H1 (cell line): Measurements from ENCODE around the gene ZNF765. TPM values are rescaled to one million over a fixed set of nuclear protein-coding genes. Genes with fewer than 3 reads are reported as not detected.
A peak's percentile ranks its signal among the peaks of the same experiment; 100 is the strongest.

Experiments
- CTCF ChIA-PET: fragments of 300-600 bp; sonication (Branson Sonifier 250); formaldehyde crosslinking; loops from one replicate; lab custom pipeline; 2021; ENCODE audit not compliant: partially characterized antibody; lab: Charles Lee
- POLR2A ChIA-PET: fragments of 300-600 bp; sonication (Branson Sonifier 250); formaldehyde crosslinking; loops from one replicate; lab custom pipeline; 2021; ENCODE audit warnings: inconsistent platforms; ENCODE audit not compliant: partially characterized antibody; lab: Charles Lee
- DNase-seq, 2 experiments: peaks; one replicate each; pipeline versions ENCODE4 v3.0.0 to v3.0.0-alpha.2; 2010 to 2022; ENCODE audit warnings: low spot score in 2 of 2, low read depth in 1 of 2, mixed read lengths in 1 of 2
- FAIRE-seq: peaks from 2 replicates; lab custom pipeline; 2011; peaks lifted over from hg19 to GRCh38; lab: Jason Lieb, UNC
- H2AFZ ChIP-seq: 2 replicates; pipeline ENCODE4 v1.8.1; 2012; ENCODE audit warnings: low read length, inconsistent platforms
- H2AK5ac ChIP-seq: 2 replicates; pipeline ENCODE4 v1.6.1; 2013; ENCODE audit warnings: low read depth, low read length
- H2BK120ac ChIP-seq: replicated peaks from 2 replicates; pipeline ENCODE3; 2013; ENCODE audit warnings: low read depth, low read length, inconsistent platforms
- H2BK12ac ChIP-seq: 2 replicates; pipeline ENCODE4 v1.6.1; 2013; ENCODE audit warnings: low read depth, low read length
- H2BK15ac ChIP-seq: 2 replicates; pipeline ENCODE4 v1.6.1; 2013; ENCODE audit warnings: low read length
- H2BK20ac ChIP-seq: 2 replicates; pipeline ENCODE4 v1.6.1; 2013; ENCODE audit warnings: low read length
- H2BK5ac ChIP-seq: 2 replicates; pipeline ENCODE4 v1.6.1; 2013; ENCODE audit warnings: low read depth, low read length
- H3K14ac ChIP-seq: 2 replicates; pipeline ENCODE4 v1.6.1; 2013; ENCODE audit warnings: inconsistent platforms; ENCODE audit not compliant: insufficient read length
- H3K18ac ChIP-seq: 2 replicates; pipeline ENCODE4 v1.6.1; 2013; ENCODE audit warnings: low read length; ENCODE audit errors: extremely low read depth
- H3K23ac ChIP-seq: 2 replicates; pipeline ENCODE4 v1.6.1; 2013; ENCODE audit warnings: inconsistent platforms; ENCODE audit not compliant: insufficient read length
- H3K23me2 ChIP-seq: 2 replicates; pipeline ENCODE4 v1.6.1; 2013; ENCODE audit warnings: low read depth, low read length
- H3K27ac ChIP-seq: 2 replicates; pipeline ENCODE4 v1.6.1; 2011; ENCODE audit warnings: low read depth, low read length, inconsistent platforms
- H3K27me3 ChIP-seq, 4 experiments: replicated peaks in 1 of 4; 1 replicate in 1 of 4; 2 replicates in 3 of 4; pipeline versions ENCODE4 v1.6.1 to v1.8.1; 2011 to 2013; ENCODE audit warnings: low read length in 3 of 4, mild to moderate bottlenecking in 3 of 4, inconsistent platforms in 2 of 4, mixed read lengths in 2 of 4, moderate library complexity in 1 of 4; ENCODE audit not compliant: control insufficient read depth in 3 of 4, insufficient read depth in 3 of 4; ENCODE audit errors: extremely low read depth in 1 of 4
- H3K36me3 ChIP-seq, 4 experiments: 2 replicates each; pipeline versions ENCODE4 v1.6.1 to v1.8.1; 2011 to 2013; ENCODE audit warnings: mild to moderate bottlenecking in 4 of 4, low read length in 3 of 4, moderate library complexity in 2 of 4, control low read depth in 1 of 4, inconsistent platforms in 1 of 4; ENCODE audit not compliant: insufficient read depth in 4 of 4, control insufficient read depth in 2 of 4
- H3K4ac ChIP-seq: replicated peaks from 2 replicates; pipeline ENCODE3; 2013; ENCODE audit warnings: low read length, low read depth, mixed read lengths, inconsistent platforms; ENCODE audit not compliant: insufficient read length
- H3K4me1 ChIP-seq, 4 experiments: replicated peaks in 1 of 4; 1 replicate in 1 of 4; 2 replicates in 3 of 4; pipeline versions ENCODE4 v1.6.1 to v1.8.1; 2011 to 2013; ENCODE audit warnings: low read length in 3 of 4, inconsistent platforms in 2 of 4, mixed read lengths in 1 of 4; ENCODE audit not compliant: insufficient read depth in 4 of 4, control insufficient read depth in 3 of 4
- H3K4me2 ChIP-seq, 2 experiments: 2 replicates each; pipeline versions ENCODE4 v1.6.1 to v1.8.1; 2011 to 2013; ENCODE audit warnings: low read depth in 2 of 2, low read length in 2 of 2, control low read depth in 1 of 2, inconsistent platforms in 1 of 2, mild to moderate bottlenecking in 1 of 2; ENCODE audit not compliant: insufficient read depth in 1 of 2
- H3K4me3 ChIP-seq, 4 experiments: fragments of 200-600, 300-600 bp in 1 of 4; sonication (generic), shearing (Covaris generic), sonication (Bioruptor Twin) in 1 of 4; 2 replicates each; pipeline versions ENCODE4 v1.5.1 to v1.8.1; 2011 to 2016; ENCODE audit warnings: low read length in 4 of 4, low read depth in 3 of 4, control low read depth in 2 of 4, inconsistent platforms in 2 of 4, mild to moderate bottlenecking in 2 of 4, mixed read lengths in 1 of 4, moderate library complexity in 1 of 4; ENCODE audit not compliant: insufficient read depth in 2 of 4; ENCODE audit errors: extremely low read depth in 1 of 4
- H3K56ac ChIP-seq: replicated peaks from 2 replicates; pipeline ENCODE3; 2013; ENCODE audit warnings: low read depth, mild to moderate bottlenecking, mixed read lengths, low read length, inconsistent platforms; ENCODE audit not compliant: insufficient read length
- H3K79me1 ChIP-seq: 2 replicates; pipeline ENCODE4 v1.6.1; 2013; ENCODE audit warnings: low read depth, low read length, control low read depth
- H3K79me2 ChIP-seq, 2 experiments: 2 replicates each; pipeline versions ENCODE4 v1.6.1 to v1.8.1; 2012 to 2013; ENCODE audit warnings: low read length in 2 of 2, mild to moderate bottlenecking in 2 of 2, inconsistent platforms in 1 of 2; ENCODE audit not compliant: insufficient read depth in 2 of 2, control insufficient read depth in 1 of 2
- H3K9ac ChIP-seq, 4 experiments: replicated peaks in 1 of 4; 1 replicate in 1 of 4; 2 replicates in 3 of 4; pipeline versions ENCODE4 v1.6.1 to v1.8.1; 2011 to 2013; ENCODE audit warnings: low read depth in 3 of 4, low read length in 3 of 4, control low read depth in 2 of 4, mild to moderate bottlenecking in 2 of 4, moderate library complexity in 2 of 4, inconsistent platforms in 1 of 4; ENCODE audit errors: extremely low read depth in 1 of 4
- H3K9me3 ChIP-seq, 2 experiments: 2 replicates each; pipeline versions ENCODE4 v1.6.1 to v1.8.1; 2012 to 2013; ENCODE audit warnings: mild to moderate bottlenecking in 2 of 2, moderate library complexity in 2 of 2, control low read depth in 1 of 2, inconsistent platforms in 1 of 2, low read depth in 1 of 2, low read length in 1 of 2, mixed read lengths in 1 of 2; ENCODE audit not compliant: insufficient read depth in 2 of 2
- H4K20me1 ChIP-seq, 2 experiments: replicated peaks in 1 of 2; 2 replicates each; pipeline versions ENCODE3 to v1.8.1; 2011 to 2013; ENCODE audit warnings: inconsistent platforms in 2 of 2, low read length in 2 of 2, mild to moderate bottlenecking in 1 of 2; ENCODE audit not compliant: insufficient read depth in 2 of 2, control insufficient read depth in 1 of 2
- H4K5ac ChIP-seq: 2 replicates; pipeline ENCODE4 v1.6.1; 2013; ENCODE audit warnings: low read length, low read depth, mixed read lengths, inconsistent platforms; ENCODE audit not compliant: insufficient read length
- H4K8ac ChIP-seq: 2 replicates; pipeline ENCODE4 v1.8.0; 2013; ENCODE audit warnings: mild to moderate bottlenecking, moderate library complexity, low read length, inconsistent platforms; ENCODE audit not compliant: insufficient read depth; ENCODE audit errors: extremely low read depth
- H4K91ac ChIP-seq: replicated peaks from 2 replicates; pipeline ENCODE3; 2013; ENCODE audit warnings: low read length, mixed read lengths, inconsistent platforms; ENCODE audit not compliant: insufficient read length
- BRCA1 ChIP-seq: IDR thresholded peaks from 2 replicates; pipeline ENCODE4 v1.6.1; 2012; ENCODE audit warnings: low read depth, low read length, improper control_type of control experiment
- CHD2 ChIP-seq: IDR thresholded peaks from 2 replicates; pipeline ENCODE4 v1.6.1; 2012; ENCODE audit warnings: low read length, improper control_type of control experiment
- EP300 ChIP-seq, 2 experiments: IDR thresholded peaks; 1 replicate in 1 of 2; 2 replicates in 1 of 2; pipeline ENCODE4 v1.6.1; 2011 to 2012; ENCODE audit warnings: low read depth in 2 of 2, low read length in 2 of 2, mild to moderate bottlenecking in 2 of 2, borderline replicate concordance in 1 of 2, inconsistent platforms in 1 of 2, moderate library complexity in 1 of 2
- HDAC6 ChIP-seq: IDR thresholded peaks from one replicate; pipeline ENCODE4 v1.7.1; 2012; ENCODE audit warnings: low read depth, mild to moderate bottlenecking, inconsistent platforms, low read length, moderate library complexity
- JUND ChIP-seq: IDR thresholded peaks from 2 replicates; pipeline ENCODE4 v1.6.1; 2011; ENCODE audit warnings: mild to moderate bottlenecking, improper control_type of control experiment, low read length
- SRF ChIP-seq: IDR thresholded peaks from 2 replicates; pipeline ENCODE4 v1.6.1; 2011; ENCODE audit warnings: mild to moderate bottlenecking, low read depth, low read length, moderate library complexity
- TCF12 ChIP-seq: IDR thresholded peaks from 2 replicates; pipeline ENCODE4 v1.6.1; 2011; ENCODE audit warnings: low read depth, mild to moderate bottlenecking, low read length
- ZNF274 ChIP-seq: IDR thresholded peaks from 2 replicates; pipeline ENCODE4 v1.7.0; 2012; ENCODE audit warnings: low read length, borderline replicate concordance; ENCODE audit errors: extremely low read depth
- WGBS, 2 experiments: shearing (Covaris generic) in 1 of 2; methylation state at CpG; one replicate each; pipeline versions ENCODE4 v1.1.6 to v1.1.7; 2013 to 2015; ENCODE audit warnings: low lambda C conversion rate in 2 of 2, mixed read lengths in 2 of 2, inconsistent platforms in 1 of 2, low coverage in 1 of 2, missing lambda C conversion rate in 1 of 2; ENCODE audit not compliant: insufficient replicate concordance in 2 of 2, insufficient coverage in 1 of 2, insufficient read length in 1 of 2; ENCODE audit errors: extremely low coverage in 1 of 2, missing lambda C conversion rate in 1 of 2; 5-methylcytosine and 5-hydroxymethylcytosine counted together
- long read RNA-seq, 2 experiments: library from RNA in 1 of 2; library from capped mRNA in 1 of 2; stranded (forward); transcript quantifications; one replicate each; pipeline ENCODE4 v2.0.0, GENCODE V29; 2021; ENCODE audit warnings: inconsistent platforms in 1 of 2
- polyA minus RNA-seq, 3 experiments: library from RNA; depleted of rRNA, polyadenylated mRNA; stranded (reverse); fragments of >200 nt; gene quantifications; 1 replicate in 2 of 3; 2 replicates in 1 of 3; pipeline ENCODE4 v1.2.3, GENCODE V29; 2011
- polyA plus RNA-seq, 7 experiments: library from polyadenylated mRNA; depleted of rRNA in 3 of 7; stranded (reverse) in 5 of 7; unstranded in 2 of 7; fragments of >200 nt in 5 of 7; fragments of 200-250 nt in 2 of 7; gene quantifications; 1 replicate in 5 of 7; 2 replicates in 1 of 7; 4 replicates in 1 of 7; pipeline versions ENCODE4 v1.2.1 to v1.2.3, GENCODE V29; 2011 to 2013; ENCODE audit warnings: missing spikeins in 2 of 7, mixed read lengths in 2 of 7
- total RNA-seq: library from RNA; stranded (reverse); fragmentation: NEBNext Ultra II Directional; extraction: Animal tissue kit (Norgen Biotek cat#: 25700); gene quantifications from 2 replicates; pipeline ENCODE4 v1.2.1, GENCODE V29; 2021

The ZNF765 gene
- total RNA-seq (21.0 and 22.3 TPM in 2 replicates), polyA plus RNA-seq (2011; rRNA removed) (4.5 and 5.4 TPM in 2 replicates), polyA minus RNA-seq (2011; rRNA and poly(A)+ RNA removed) (25.2 and 33.7 TPM in 2 replicates)
- polyA plus RNA-seq (2011; cell fraction: cytosol; rRNA removed): 8.0 TPM
- 26.3 TPM for polyA plus RNA-seq (2011; cell fraction: nucleus; rRNA removed)
- 6.6 to 10.1 TPM (median 7.8 TPM) in 4 replicates for polyA plus RNA-seq (2012, experiment 1 of 2)
- polyA plus RNA-seq (2012, experiment 2 of 2): 0.45 TPM
- polyA plus RNA-seq (2013, experiment 1 of 2): 9.4 TPM
- 8.1 TPM for polyA plus RNA-seq (2013, experiment 2 of 2)
- 11.4 TPM for polyA minus RNA-seq (2011; cell fraction: cytosol; rRNA and poly(A)+ RNA removed)
- polyA minus RNA-seq (2011; cell fraction: nucleus; rRNA and poly(A)+ RNA removed): 58.5 TPM
- long read RNA-seq, experiment 1, full-length matches to known transcripts: 1 of 14 reads
- long read RNA-seq, experiment 1, partial matches to known transcripts: 2 of 14 reads
- long read RNA-seq, experiment 1, other reads (novel, unspliced or antisense): 11 of 14 reads
- long read RNA-seq, experiment 2, full-length matches to known transcripts: 2 of 3 reads
- long read RNA-seq, experiment 2, partial matches to known transcripts: 1 of 3 reads
- long read RNA-seq, experiment 2, other reads (novel, unspliced or antisense): 0 of 3 reads

DNA sequence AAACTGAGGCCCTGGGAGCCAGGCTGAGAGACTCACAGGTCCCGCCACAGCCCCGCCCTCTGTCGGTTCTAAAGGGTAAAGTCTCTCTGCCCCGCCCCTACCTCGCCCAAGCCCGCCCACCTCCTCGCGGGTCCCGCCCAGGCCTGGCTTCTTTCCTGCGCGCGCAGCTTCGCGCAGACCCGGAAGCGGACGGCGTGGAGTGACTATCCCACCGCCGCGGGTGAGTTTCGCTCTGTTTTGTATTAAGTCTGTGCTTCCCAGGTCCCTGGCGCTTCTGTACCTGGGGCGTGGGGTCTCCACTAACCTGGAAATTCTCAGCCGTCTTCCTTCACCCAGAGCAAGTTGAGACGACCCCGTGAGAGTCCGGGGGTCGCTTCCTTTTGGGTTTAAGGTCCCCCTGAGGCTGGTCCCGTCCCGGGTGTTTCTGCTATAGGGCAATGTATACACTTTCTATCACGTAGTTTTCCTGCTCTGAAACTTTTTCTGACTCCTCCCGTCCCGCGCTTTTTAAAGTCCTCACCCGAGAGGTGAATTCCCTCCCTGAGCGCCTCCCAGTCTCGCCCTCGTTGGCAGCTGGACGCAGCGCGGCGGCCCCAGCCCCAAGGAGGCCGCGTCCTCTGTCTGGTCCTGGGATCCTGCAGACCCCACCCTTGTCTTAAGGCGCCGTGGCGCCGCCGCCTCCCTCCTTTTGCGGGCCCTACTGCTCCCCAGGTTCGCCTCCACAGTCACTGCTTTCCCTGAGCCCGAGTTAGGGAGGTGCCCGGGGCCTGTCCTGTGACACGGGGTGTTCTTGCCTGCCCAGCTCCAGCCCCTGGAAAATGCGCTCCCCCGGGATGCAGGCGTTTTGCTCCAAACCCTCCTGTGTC lies at the start of gene ZNF765:
Gene ZNF765 (plus strand): TSS at position 176 of the 866 bp plus-strand sequence. CDS start 2,867 bp downstream, outside the sequence.
- H2BK5ac ChIP-seq: peak within 1 kb of the TSS; percentile 69
- H3K36me3 ChIP-seq: peaks cover 0 to 13% (median under 1%) of the 10 kb centered on the region in 4 experiments; a peak in 3 of 8 replicates
- H3K18ac ChIP-seq: peak within 1 kb of the TSS; percentile 6; the same call in 1 of the 2 replicates
- H2BK12ac ChIP-seq: no peak within 1 kb of the TSS
- peak within 1 kb of the TSS; percentile 81 to 83 for H3K4me2 ChIP-seq
- no peaks in the 10 kb centered on the region; the same call in 1 of the 2 replicates for H3K79me1 ChIP-seq
- FAIRE-seq (no peak), DNase-seq (peak; percentile 47 to 99)
- no peak within 1 kb of the TSS for H2AK5ac ChIP-seq
- peaks cover 0 to 5% of the 10 kb centered on the region in 2 experiments for H4K20me1 ChIP-seq
- H2AFZ ChIP-seq: peak within 1 kb of the TSS; percentile 91
- peaks cover 0 to 2% (median 0%) of the 10 kb centered on the region in 4 experiments; a peak in 3 of 7 replicates for H3K4me1 ChIP-seq
- no peak within 1 kb of the TSS for H3K14ac ChIP-seq
- peak within 1 kb of the TSS; percentile 87 to 96 (median 89) for H3K4me3 ChIP-seq
- peak within 1 kb of the TSS; percentile 3; the same call in 1 of the 2 replicates for H3K27ac ChIP-seq
- no peak within 1 kb of the TSS for H2BK15ac ChIP-seq
- 2% methylated on average over 56 of the region's 58 CpGs; no CpG with 5 or more reads in 1 of the 2 experiments for WGBS, 2 experiments
- H3K9ac ChIP-seq: peak within 1 kb of the TSS in 3 of 4 experiments; percentile 46 to 73 (median 63); a peak in 6 of 7 replicates
- H2BK20ac ChIP-seq: no peak within 1 kb of the TSS
- H3K9me3 ChIP-seq: no peaks in the 10 kb centered on the region
- H4K5ac ChIP-seq: peak within 1 kb of the TSS; percentile 31
- H4K91ac ChIP-seq: no peak within 1 kb of the TSS
- no peak within 1 kb of the TSS for H3K4ac ChIP-seq
- H3K79me2 ChIP-seq: peaks cover 0 to 3% of the 10 kb centered on the region in 2 experiments; a peak in 1 of 4 replicates
- CTCF ChIA-PET: interaction anchor here (0.6 to 1.8 kb wide), 3 partner anchors 33 to 200 kb away, joined by 3 to 6 read pairs (median 4); no protein-coding TSS in a partner anchor
- peaks cover 7% of the 10 kb centered on the region; the same call in 1 of the 2 replicates for H3K23me2 ChIP-seq
- no peak within 1 kb of the TSS for H3K23ac ChIP-seq
- no peak within 1 kb of the TSS for H3K56ac ChIP-seq
- H2BK120ac ChIP-seq: no peak within 1 kb of the TSS
- H4K8ac ChIP-seq: no peak within 1 kb of the TSS
- H3K27me3 ChIP-seq: no peaks in the 10 kb centered on the region
- POLR2A ChIA-PET: interaction anchor here (0.8 to 1.8 kb wide), 3 partner anchors 9 to 44 kb away, joined by 3 to 5 read pairs (median 3); no protein-coding TSS in a partner anchor
- no peak for TF ChIP-seq ZNF274
- TF ChIP-seq HDAC6: no peak
- no peak for TF ChIP-seq BRCA1
- no peak for TF ChIP-seq JUND
- TF ChIP-seq SRF: no peak
- no peak for TF ChIP-seq TCF12
- TF ChIP-seq EP300 (IDR thresholded peaks at IDR 0.05; ENCODE audit: borderline replicate concordance in 1 of 2, low read depth in 2 of 2, low read length in 2 of 2): no peak
- TF ChIP-seq CHD2: no peak
